CD4-positive, alpha-beta T cell treated with Interleukin-6 for 4 hours (primary cell): ENCODE data around the gene DOLK.

Experiments used
- DNase-seq: peaks from one replicate; pipeline ENCODE4 v3.0.0-alpha.2; 2020; ENCODE audit warnings: mixed read lengths

Gene DOLK

DNA sequence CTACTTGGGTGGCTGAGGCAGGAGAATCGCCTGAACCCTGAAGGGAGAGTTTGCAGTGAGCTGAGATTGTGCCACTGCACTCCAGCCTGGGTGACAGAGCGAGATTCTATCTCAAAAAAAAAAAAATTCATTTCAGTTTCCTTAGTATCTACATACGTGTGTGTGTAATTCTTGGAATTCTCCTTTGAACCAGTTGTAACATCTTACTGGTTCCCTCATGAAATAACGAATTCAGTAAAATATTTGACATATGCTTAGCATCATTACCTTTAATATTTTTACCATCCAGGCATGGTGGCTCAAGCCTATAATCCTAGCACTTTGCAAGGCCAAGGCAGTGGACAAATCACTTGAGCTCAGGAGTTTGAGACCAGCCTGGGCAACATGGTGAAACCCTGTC lies 17.8 kb downstream of the DOLK start:
- DNase-seq: no peak

DNA sequence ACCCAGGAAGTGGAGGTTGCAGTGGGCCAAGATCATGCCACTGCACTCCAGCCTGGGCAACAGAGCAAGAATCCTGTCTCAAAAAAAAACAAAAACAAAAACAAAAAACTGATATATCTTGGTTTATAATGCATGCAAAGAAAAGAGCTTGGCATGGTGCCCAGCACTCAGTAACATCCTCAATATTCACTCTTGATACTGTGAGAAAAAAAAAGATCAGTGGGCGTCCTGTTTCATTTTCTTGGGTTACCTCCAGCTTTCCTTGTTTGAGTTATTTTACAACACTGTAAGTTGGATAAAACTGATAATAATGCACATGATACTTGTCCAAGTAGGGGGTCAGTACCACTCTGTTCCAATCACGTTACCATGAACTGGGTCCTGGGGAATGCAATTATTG lies 18.8 kb downstream of the DOLK start:
- DNase-seq: no peak

DNA sequence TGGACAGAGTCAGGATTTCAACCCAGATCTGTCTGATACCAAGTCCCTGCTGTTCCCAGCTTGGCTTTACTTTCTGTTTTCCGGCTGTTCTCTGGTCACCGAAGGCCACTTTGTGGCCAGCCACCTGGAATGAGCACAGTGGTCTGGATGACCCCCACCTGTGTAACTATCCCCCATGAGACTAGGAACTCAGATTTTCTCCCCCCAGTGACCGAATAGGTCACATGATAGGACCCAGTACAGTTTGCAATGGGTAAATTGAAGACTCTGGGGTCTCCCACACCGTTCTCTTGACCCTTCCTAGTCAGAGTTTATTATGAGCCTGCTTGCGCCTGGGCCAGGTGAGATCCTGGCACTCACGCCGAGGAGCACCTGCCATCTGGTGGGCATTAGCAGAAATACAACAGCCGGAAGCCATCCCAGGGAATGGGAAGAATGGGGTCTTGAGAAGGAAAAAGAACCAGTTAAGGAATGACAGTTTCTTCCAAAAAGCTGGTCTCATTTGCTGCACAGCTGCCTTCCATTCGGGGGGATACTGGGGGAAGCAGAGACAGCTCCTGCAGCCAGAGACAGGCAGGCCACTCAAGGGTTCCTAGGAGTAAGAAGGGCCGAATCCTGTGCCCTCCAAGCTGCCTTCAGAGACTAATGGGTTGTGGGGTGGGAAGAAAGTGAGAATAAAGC lies 19.5 kb downstream of the DOLK start:
- peak; percentile 67 for DNase-seq

DNA sequence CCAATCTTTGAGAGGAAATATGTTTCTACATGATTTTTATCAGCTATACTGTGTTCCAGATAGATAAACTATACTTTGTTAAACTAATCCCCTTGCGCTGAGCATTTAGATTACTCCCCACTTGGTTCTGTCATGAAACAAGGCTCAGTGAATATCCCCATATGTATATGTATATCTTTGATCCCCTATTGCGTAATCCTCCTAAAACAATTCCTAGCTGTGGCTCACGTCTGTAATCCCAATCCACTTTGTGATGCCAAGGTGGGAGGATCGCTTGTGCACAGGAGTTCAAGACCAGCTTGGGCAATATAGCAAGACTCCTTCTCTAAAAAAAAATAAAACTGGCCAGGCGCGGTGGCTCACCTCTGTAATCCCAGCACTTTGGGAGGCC lies 23.9 kb downstream of the DOLK start:
- no peak for DNase-seq

DNA sequence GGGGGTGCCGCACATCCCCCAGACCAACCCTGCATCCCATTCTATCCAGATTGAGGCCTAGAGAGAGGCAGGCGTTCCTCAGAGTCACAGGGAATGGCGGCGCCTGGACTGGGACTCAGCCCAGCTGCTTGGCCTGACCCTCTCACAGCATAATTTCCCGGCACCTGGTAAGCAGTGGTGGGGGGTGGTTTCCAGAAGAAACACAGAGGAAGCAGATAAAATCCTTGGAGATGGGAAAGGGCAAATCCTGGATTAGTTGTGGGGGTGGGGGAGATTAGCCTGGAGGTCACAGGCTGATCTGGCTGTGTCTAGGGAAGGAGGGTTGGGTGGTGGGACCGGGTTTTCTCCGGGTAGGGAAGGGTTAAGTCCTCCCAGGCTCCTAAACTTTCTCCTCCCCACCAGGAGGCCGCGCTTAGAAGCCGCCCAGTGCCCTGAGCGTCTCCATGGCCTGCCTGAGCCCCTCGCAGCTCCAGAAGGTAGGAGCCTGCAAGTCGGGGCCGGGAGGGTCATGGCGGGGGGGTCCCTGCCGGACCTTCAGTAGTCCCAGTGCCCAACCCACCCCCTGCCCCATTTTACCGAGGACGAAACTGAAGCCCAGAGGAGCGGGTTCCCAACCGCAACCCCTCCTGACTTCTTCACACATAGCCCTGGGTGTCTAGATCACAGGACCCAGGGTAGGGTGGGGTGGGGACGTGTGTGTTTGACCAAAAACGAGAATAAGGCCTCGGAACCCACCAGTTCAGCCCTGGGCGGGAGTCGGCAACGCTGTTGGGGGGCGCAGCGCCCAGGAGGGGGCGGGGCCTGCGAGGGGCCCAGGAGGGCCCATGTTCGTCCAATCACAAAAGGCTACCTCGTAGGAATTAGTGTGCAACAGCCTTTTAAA lies 25.3 kb downstream of the DOLK start:
- no peak for DNase-seq

DNA sequence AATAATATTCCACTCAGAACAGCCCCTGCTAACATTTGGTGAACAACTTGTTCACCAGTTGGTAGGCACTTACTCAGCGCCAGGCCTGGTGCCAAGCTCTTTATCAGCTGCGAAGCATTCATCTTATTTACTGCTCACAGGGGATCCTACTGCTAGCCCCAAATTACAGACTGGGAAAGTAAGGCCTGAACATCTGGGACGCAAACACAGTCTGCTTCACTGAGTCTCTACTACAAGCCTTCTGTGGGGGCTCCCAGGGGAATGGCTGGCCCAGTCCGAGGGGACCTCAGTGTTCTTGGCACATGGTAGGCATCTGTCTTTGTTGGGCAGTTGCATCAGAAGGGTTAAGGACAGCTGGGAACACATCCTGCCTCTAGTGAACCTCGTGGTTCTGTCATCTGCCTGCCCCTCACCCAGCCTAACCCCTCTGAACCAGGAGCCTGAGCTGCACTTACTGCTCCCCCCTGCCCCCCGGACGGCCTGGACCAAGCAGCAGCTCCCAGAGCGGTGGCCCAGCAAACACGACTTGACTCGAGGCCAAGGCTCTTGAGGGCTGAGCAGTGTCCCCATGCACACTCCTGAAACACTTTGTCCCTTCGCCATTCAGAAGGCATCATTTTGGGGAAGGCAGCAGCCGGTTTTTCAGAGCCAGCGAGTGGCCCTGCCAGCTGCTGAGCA lies 26.9 kb downstream of the DOLK start, which contains the start of gene PHYHD1:
Gene PHYHD1, plus strand, starts transcription at position 602 of the 678 bp plus-strand sequence. CDS start 1,342 bp downstream, outside the sequence.
- no peak for DNase-seq

DNA sequence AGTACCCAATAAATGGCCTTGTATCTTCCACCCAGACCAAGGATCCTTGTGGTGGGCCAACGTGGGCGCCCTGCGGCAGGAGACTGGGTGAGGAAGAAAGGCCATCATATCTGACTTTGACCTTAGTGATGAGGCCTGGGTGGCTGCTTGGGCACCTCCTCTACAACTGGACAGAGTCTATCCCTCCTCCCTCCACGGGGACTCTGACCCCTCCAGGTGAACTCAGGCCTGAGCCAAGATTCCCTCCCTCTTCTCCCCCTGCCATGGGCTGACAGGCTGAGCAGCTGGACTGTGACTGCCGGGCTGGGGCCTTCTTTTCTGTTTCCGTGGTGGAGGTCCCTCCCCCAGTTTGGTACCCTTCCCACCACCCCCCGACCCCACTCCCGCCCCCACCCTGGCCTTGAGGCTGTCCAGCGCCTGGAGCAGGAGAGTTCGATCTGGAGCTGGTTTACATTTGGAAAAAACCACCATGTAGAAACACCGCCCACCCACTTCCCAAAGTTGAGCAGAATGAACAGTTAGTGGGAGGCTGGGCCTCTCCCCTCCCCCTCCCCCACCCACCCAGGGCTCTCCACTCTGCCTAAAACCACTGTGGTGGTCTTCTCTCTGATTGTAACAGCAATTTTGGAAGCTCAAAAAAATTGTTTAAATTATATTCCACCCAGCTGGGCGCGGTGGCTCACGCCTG lies 27.9 kb downstream of the DOLK start:
- DNase-seq: no peak

DNA sequence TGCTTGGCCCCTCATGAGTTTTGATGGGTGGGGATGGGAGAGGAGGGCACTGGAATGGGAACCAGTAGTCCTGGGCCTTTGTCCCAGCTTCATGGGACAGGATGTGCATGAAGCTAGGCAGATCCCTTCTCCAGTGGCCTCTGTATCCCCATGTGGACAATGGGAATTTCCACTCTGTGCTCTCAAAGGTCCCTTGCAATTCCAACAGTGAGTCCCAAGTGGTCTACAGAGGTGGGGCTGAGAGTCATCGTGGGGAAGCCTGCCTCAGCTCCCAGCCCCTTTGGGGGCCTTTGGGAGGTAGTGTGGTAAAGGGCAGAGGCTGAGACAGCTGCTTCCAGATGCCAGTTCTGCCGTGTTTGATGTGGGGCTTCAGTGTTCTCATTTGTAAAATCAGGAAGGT lies 28.5 kb downstream of the DOLK start:
- DNase-seq: no peak

DNA sequence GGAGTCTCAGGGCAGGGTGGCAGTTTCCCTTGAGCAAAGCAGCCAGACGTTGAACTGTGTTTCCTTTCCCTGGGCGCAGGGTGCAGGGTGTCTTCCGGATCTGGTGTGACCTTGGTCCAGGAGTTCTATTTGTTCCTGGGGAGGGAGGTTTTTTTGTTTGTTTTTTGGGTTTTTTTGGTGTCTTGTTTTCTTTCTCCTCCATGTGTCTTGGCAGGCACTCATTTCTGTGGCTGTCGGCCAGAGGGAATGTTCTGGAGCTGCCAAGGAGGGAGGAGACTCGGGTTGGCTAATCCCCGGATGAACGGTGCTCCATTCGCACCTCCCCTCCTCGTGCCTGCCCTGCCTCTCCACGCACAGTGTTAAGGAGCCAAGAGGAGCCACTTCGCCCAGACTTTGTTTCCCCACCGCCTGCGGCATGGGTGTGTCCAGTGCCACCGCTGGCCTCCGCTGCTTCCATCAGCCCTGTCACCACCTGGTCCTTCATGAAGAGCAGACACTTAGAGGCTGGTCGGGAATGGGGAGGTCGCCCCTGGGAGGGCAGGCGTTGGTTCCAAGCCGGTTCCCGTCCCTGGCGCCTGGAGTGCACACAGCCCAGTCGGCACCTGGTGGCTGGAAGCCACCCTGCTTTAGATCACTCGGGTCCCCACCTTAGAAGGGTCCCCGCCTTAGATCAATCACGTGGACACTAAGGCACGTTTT lies 30.1 kb downstream of the DOLK start:
- no peak for DNase-seq

DNA sequence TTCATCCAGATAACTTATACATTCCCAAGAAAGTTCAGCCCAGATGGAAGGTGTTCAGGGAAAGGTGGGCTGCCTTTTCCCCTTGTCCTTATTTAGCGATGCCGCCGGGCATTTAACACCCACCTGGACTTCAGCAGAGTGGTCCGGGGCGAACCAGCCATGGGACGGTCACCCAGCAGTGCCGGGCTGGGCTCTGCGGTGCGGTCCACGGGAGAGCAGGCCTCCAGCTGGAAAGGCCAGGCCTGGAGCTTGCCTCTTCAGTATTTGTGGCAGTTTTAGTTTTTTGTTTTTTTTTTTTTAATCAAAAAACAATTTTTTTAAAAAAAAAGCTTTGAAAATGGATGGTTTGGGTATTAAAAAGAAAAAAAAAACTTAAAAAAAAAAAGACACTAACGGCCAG lies 30.7 kb downstream of the DOLK start:
- DNase-seq: no peak

DNA sequence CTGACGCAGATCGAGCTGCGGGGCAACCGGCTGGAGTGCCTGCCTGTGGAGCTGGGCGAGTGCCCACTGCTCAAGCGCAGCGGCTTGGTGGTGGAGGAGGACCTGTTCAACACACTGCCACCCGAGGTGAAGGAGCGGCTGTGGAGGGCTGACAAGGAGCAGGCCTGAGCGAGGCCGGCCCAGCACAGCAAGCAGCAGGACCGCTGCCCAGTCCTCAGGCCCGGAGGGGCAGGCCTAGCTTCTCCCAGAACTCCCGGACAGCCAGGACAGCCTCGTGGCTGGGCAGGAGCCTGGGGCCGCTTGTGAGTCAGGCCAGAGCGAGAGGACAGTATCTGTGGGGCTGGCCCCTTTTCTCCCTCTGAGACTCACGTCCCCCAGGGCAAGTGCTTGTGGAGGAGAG lies 31.2 kb downstream of the DOLK start:
- no peak for DNase-seq

DNA sequence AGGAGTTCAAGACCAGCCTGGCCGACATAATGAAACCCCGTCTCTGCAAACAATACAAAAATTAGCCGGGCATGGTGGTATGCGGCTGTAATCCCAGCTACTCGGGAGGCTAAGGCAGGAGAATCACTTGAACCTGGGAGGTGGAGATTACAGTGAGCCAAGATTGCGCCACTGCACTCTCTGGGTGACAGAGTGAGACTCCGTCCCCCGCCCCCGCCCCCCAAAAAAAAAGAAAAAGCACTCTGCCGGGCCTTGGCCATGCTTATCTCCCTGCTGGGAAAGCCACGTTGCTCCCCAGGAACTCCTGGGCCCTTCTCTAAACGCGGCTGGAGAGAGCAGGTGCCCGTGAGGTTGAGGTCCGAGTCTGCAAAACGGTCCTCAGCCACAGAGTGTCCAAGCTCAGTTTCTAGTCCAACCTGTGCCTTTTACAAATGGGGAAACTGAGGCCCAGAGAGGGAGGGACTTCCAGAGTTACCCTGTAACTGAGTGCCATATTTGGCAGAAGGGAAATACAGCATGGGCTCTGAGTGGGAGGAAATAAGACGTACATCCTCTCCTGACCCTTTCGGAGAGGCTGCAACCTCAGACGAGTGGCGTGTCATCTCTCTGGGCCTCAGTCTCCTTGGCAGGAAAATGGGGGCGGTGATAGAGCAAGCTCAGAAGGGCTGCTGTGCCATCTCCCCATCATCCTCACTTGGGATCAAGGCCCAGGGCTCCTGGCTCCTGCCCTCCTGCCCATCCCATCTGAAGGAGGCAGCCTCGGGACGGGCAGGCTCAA lies 33.2 kb downstream of the DOLK start:
- no peak for DNase-seq

DNA sequence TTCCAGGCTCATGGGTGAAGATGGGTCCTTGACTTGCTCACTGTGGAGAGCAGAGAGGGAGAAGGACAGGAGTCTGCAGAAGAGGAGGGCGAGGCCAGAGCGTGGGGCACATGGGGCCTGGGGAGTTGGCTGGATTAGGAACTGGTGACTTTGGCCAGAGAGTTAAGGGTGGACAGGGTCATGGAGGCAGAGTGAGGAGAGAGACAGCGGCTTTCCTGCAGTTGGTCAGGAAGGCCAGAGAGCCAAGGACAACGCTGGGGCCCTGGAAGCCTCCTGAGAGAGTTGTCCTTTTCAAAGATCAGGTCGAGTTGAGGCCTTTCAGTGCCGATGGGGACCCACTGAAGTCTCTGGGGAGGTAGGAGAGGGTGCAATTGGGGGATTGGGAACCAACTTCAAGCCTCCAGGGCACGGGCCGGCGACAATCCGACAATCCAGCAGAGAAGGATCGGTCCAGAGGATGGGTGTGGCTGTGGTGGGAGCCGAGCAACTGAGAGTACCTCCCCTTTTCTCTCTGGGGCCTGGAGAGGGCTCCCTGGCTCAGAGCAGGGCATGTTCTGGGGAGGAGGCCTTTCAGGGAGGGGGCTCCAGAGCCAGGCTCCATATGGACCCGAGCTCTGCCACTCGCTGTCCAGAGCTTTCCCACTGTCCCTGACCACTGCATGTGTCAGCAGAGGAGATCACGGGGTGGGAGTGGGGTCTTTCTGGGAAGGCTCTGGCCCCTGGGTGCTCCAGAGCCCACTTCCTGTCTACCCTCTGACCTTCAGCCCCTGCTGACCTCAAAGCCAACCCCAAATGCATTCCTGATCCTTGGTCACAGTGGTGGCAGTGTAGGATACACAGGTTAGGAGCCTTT lies 34.1 kb downstream of the DOLK start:
- DNase-seq: no peak

DNA sequence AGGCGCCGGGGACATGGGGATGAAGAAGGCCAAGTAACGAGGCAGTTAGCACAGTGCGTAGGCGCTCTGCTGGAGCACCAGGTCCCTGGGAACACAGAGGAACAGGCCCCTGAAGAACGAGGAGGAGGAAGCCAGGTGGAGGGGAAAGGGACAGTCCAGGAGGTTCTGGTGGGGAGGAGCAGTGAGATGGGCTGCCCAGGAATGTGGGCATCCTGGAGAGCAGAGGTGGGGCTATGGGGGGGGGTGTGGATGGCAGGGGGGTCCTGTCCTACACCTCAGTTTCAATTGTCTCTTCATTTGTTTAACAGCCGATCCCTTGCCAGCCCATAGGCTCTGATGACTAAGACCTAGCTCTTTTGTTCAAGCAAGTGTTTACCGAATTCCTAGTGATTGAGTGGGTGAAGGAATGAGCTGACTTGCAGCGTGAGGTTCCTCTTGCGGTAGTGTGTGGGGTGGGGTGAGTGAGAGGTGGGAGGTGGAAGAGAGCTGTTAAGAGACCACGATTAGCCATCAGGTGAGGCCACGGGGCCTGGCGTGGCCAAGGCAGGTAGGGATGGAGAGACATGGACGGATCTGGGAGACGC lies 35.0 kb downstream of the DOLK start:
- DNase-seq: no peak

DNA sequence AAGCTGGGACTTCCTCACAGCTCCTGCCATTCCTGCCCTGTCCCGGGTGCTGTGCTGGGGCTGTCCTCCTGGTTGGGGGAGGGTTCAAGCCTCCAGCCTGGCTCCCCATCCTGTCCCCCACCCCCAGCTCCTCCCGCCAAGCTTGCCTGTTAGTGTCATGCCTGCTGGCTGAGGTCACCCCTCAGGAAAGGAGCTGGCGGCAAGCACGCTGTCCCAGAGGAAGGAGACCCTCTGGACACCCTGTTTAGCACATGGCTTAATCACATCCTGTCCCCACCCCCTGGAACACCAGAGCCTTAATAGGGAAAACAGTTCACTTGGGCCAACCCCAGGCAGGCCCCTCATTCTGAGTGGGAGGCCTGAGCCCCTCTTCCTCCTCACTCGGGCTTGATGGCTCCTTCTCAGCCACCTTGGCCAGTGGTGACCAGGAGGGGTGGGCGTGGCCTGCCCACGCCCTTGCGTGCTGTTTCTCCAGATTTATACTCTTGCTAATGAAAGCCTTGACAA lies 35.8 kb downstream of the DOLK start:
- DNase-seq: no peak

DNA sequence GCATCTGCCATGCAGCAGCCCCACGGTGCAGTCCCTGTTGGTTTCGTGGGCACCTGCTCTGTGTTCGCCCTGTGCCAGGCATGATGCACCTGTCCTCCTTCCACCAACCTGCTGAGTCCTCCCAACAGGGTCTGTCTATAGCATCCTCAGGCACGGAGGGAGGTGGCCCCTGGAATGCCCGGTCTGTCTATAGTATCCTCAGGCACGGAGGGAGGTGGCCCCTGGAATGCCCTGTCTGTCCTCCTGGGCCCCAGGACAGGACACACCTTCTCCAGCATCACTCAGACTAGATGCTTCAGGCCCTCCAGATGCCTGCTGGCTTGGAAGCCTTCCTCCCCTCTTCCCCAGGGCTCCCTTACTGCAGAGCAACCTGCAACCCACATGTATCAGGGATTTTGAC lies 36.5 kb downstream of the DOLK start:
- no peak for DNase-seq

DNA sequence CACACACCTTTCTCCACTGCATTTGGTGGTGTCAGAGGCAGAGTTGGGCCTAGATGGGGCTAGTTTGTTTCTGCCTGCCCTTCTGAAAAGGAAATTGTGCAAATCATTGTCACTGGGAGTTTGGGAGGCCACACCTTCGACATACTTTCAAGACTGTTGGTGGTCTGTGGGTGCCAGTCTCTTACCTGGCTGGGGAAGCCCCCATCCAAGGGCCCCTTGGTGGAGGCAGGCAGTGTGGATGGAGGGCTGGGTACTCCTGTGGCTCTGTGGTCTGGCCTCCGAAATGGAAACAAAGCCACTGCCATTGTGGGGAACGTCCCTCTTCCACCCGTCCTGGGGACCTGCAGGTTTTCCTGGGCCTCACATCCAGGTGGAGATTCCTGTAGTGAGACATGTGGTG lies 37.5 kb downstream of the DOLK start:
- no peak for DNase-seq

DNA sequence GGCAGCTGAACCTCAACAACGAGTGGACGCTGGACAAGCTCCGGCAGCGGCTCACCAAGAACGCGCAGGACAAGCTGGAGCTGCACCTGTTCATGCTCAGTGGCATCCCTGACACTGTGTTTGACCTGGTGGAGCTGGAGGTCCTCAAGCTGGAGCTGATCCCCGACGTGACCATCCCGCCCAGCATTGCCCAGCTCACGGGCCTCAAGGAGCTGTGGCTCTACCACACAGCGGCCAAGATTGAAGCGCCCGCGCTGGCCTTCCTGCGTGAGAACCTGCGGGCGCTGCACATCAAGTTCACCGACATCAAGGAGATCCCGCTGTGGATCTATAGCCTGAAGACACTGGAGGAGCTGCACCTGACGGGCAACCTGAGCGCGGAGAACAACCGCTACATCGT lies 39.0 kb downstream of the DOLK start:
- no peak for DNase-seq

DNA sequence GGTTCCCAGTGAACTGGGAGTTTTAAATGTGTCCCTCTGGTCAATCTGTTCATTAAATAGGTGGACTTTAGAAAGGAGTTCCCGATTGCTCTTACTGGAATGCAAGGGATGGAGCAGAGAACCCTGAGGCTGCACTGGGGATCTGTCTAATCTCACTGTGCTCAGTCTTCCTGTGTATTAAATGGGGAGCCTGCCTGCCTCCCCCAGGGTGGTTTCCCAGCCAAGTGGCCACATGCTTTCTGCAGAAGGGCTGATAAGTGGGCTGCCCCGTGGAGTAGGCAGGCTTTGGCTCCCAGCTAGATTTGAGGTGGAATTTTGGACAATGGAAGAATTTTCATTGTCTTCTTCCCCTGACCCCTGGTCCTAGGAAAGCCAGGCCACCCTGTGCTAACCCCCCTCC lies 40.7 kb downstream of the DOLK start:
- no peak for DNase-seq

DNA sequence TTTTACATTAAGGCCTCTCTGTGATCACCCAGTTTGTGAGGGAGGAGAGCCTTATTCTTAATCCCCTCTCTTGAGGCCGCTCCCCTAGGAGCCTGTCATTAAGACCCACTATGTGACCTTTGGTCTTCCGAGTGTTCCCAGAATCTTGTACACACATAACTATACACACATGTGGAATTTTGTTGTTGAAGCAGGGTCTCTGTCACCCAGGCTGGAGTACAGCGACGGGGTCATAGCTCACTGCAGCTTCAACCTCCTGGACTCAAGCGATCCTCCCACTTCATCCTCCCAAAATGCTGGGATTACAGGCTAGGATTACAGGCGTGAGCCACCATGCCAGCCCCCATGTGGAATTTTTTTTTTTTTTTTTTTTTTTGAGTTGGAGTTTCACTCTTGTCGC lies 41.4 kb downstream of the DOLK start:
- no peak for DNase-seq
